SK-N-SH treated with all-trans-retinoic acid at 6 μM for 48 hours (cell line): ENCODE data around the gene SCART1.
A peak's percentile ranks its signal among the peaks of the same experiment; 100 is the strongest.
"Not testable (repeated sequence)": the region's sequence is repeated elsewhere in the genome, so short reads cannot be mapped to it uniquely, and the experiment has no call there.

Experiments
- ATAC-seq: fragments of 200-7000 bp; cut with Tn5 transposase; 3 replicates; pipeline ENCODE4 v1.9.1; 2020; ENCODE audit warnings: mild to moderate bottlenecking, moderate library complexity
- ARNTL ChIP-seq: fragments of 450-650 bp; formaldehyde crosslinking; IDR thresholded peaks from 2 replicates; pipeline ENCODE4 v1.5.0; 2020; ENCODE audit warnings: low read depth, mild to moderate bottlenecking, moderate library complexity, borderline replicate concordance
- BACH2 ChIP-seq: fragments of 250-450 bp; sonication (Bioruptor Pico); IDR thresholded peaks from 2 replicates; pipeline ENCODE4 v1.9.0; 2021; ENCODE audit warnings: mild to moderate bottlenecking, borderline replicate concordance
- CSDC2 ChIP-seq: fragments of 250-450 bp; sonication (Bioruptor Pico); IDR thresholded peaks from 2 replicates; pipeline ENCODE4 v1.5.0; 2020; ENCODE audit warnings: mild to moderate bottlenecking, moderate library complexity
- GLIS3 ChIP-seq: fragments of 250-450 bp; sonication (Bioruptor Pico); IDR thresholded peaks from 2 replicates; pipeline ENCODE4 v1.5.0; 2020; ENCODE audit warnings: mild to moderate bottlenecking, moderate library complexity
- OSR1 ChIP-seq: fragments of 250-450 bp; sonication (Bioruptor Pico); IDR thresholded peaks from 2 replicates; pipeline ENCODE4 v1.8.0; 2022; ENCODE audit warnings: moderate library complexity, mild to moderate bottlenecking, inconsistent platforms
- PATZ1 ChIP-seq: fragments of 250-450 bp; sonication (Bioruptor Pico); IDR thresholded peaks from 2 replicates; pipeline ENCODE4 v1.8.0; 2020; ENCODE audit warnings: mild to moderate bottlenecking, moderate library complexity, borderline replicate concordance
- SNAI2 ChIP-seq: fragments of 250-450 bp; sonication (Bioruptor Pico); IDR thresholded peaks from 2 replicates; pipeline ENCODE4 v1.5.0; 2020; ENCODE audit warnings: mild to moderate bottlenecking, moderate library complexity
- TCF4 ChIP-seq: fragments of 250-450 bp; sonication (Bioruptor Pico); IDR thresholded peaks from 2 replicates; pipeline ENCODE4 v1.8.0; 2021; ENCODE audit warnings: mild to moderate bottlenecking, moderate library complexity, borderline replicate concordance
- TOX ChIP-seq: fragments of 250-450 bp; sonication (Bioruptor Pico); IDR thresholded peaks from 2 replicates; pipeline ENCODE4 v1.8.0; 2021; ENCODE audit warnings: mild to moderate bottlenecking, moderate library complexity, borderline replicate concordance
- TSHZ2 ChIP-seq: fragments of 250-450 bp; sonication (Bioruptor Pico); IDR thresholded peaks from 2 replicates; pipeline ENCODE4 v1.5.0; 2020; ENCODE audit warnings: mild to moderate bottlenecking, moderate library complexity
- ZFP30 ChIP-seq: fragments of 450-650 bp; formaldehyde crosslinking; IDR thresholded peaks from 2 replicates; pipeline ENCODE4 v1.5.0; 2022; ENCODE audit warnings: mild to moderate bottlenecking, moderate library complexity
- ZNF565 ChIP-seq: fragments of 450-650 bp; formaldehyde crosslinking; conservative IDR thresholded peaks from 2 replicates; pipeline ENCODE4 v1.5.0; 2020; ENCODE audit warnings: low read depth, mild to moderate bottlenecking, moderate library complexity
- ZNF70 ChIP-seq: fragments of 450-650 bp; formaldehyde crosslinking; IDR thresholded peaks from 2 replicates; pipeline ENCODE4 v1.5.0; 2020; ENCODE audit warnings: mild to moderate bottlenecking, moderate library complexity
- ZNF8 ChIP-seq: fragments of 450-650 bp; formaldehyde crosslinking; IDR thresholded peaks from 2 replicates; pipeline ENCODE4 v1.5.0; 2020; ENCODE audit warnings: mild to moderate bottlenecking, moderate library complexity
- TF ChIP-seq, protein P1 (sequence below): fragments of 250-450 bp; sonication (Bioruptor Pico); IDR thresholded peaks from 2 replicates; pipeline ENCODE4 v1.5.1; 2020; ENCODE audit warnings: low read depth, mild to moderate bottlenecking, moderate library complexity
- TF ChIP-seq, protein P2 (sequence below): fragments of 250-450 bp; sonication (Bioruptor Pico); IDR thresholded peaks from 2 replicates; pipeline ENCODE4 v1.8.0; 2021; ENCODE audit warnings: low read depth, mild to moderate bottlenecking, moderate library complexity, borderline replicate concordance

The SCART1 gene

DNA sequence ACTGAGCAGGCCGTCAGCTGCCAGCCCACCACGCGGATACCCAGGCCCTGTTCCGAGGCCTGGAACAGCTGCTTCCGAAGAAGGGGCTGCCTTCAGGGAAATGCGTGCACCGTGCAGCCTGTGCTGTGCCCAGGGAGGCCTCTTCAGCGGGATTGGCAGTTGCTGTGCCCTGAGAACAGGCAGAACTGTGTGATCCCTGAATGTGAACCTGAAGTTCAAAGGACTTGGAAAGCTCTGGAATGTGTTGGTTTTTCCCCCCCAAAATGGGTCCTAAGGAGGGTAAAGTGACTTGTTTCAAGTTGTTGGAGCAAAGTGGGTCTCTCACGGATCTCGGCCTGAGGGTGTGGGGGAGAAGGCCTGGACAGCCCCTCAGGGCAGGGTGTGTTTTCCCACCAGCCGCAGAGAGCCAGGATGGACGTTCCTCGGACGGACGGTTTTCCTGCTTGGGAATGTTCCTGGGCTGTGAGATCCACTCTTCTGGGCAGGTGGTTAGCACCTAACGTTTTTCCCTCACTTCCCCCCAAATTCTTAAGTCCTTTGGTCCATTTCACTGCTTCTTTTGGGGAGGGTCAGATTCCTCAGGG is 31.4 kb upstream of the SCART1 start (continued):
- TF ChIP-seq, protein P1, sequence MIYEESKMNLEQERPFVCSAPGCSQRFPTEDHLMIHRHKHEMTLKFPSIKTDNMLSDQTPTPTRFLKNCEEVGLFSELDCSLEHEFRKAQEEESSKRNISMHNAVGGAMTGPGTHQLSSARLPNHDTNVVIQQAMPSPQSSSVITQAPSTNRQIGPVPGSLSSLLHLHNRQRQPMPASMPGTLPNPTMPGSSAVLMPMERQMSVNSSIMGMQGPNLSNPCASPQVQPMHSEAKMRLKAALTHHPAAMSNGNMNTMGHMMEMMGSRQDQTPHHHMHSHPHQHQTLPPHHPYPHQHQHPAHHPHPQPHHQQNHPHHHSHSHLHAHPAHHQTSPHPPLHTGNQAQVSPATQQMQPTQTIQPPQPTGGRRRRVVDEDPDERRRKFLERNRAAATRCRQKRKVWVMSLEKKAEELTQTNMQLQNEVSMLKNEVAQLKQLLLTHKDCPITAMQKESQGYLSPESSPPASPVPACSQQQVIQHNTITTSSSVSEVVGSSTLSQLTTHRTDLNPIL (CRISPR knock-in tag): no peak

DNA sequence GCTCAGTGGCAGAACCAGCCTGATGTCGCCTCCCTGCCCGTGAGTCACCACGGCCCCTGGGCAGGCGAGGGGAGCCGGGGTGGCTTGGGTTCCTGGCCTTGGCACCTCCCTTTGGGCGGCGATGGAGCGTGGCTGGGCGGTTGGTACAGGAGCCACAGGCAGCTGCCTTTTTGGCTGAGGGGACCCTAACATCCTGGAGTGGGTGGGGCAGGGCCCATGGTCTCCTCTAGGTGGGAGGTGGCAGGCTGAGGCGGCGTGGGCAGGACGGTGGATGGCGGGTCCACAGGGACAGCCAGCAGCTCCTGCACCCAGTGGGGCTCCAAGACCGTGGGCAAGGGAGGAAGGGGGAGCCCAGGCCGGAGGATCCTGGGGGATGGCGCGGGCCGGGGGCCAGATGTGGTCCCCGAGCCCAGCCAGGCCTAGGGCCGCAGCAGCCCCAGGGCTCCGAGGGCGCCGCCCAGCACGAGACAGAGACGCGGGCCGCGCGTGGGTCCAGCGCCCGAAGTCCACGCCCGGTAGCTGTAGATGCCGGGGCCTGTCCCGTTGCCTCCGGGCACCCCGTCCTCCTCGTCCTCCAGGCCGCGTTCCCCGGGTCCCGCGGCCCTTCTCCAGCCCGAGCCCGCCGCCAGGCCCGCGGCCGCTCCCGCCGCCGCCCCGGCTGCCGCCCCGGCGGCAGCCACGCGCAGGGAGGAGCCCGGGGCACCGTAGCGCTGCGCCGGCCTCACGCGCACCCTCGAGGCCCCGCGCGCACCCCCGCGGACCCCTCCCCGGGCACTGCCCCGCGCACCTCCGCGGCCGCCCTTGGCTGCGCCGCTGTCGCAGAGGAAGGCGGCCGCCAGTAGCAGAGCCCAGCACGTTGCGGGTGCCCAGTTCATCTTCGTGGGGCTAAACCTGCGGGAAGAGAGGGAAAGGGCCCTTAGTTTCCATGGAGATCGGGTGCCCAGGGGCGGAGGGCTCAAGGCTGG is 30.7 kb upstream of the SCART1 start:
- peak; percentile 17 for ATAC-seq
- TF ChIP-seq TOX (CRISPR knock-in tag) (no peak), ZNF70 (CRISPR knock-in tag) (no peak), TSHZ2 (CRISPR knock-in tag) (no peak), ZNF565 (no peak), PATZ1 (CRISPR knock-in tag) (no peak)
- TF ChIP-seq, all 23 proteins: peak for 0

DNA sequence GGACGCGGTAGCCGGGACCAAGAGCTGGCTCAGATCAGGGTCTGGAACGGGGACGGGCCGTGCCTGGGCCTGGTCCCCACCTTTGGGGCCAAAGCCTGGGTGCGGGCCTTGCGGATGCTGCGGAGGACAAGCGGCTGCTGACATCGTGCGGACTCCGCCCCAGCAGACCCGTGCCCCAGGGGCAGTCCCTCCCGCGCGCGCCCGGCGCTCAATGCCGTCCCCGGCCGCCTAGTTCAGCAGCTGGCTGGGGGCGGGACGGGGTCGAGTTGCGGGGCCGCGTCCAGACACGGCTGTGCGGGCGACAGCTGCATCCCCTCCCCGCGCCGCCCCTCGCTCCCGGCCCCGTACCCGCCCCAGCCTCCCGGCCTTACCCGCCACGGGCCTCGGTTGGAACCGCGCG is 29.6 kb upstream of the SCART1 start:
- ATAC-seq: peak; percentile 44

GRCh38 chr10:133424601-133425000 is 29.1 kb upstream of the SCART1 start, which contains the start of gene SPRN:
SPRN (minus strand) TSS chr10:133424625; CDS start chr10:133423681, 944 bp downstream.
- not testable (repeated sequence) for ATAC-seq

GRCh38 chr10:133429571-133429970 is 24.2 kb upstream of the SCART1 start:
- ATAC-seq: not testable (repeated sequence)

- ATAC-seq: peak; percentile 45
Observed at GRCh38 chr10:133431888-133432613, 21.7 kb upstream of the SCART1 start.

DNA sequence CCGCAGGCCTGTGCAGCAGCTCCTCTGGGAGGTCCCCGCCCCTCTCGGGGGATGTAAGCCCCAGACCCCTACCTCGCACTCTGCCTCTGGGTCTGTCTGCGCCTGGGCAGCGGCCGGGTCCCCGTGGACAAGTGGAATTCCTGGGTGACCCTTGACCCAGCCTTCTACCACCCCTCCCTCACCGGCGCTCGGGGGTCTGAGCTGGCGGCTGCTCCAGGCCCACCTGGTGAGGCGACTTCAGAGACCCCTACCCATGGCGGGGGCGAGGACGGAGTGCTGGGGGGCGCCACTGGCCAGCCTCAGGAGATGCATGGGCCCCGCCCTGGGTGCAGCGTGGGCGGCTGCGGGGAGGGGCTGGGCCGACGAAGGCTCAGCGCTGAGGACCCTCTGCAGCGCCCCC is 21.0 kb upstream of the SCART1 start:
- peak; percentile 27; the same call in 2 of the 3 replicates for ATAC-seq

DNA sequence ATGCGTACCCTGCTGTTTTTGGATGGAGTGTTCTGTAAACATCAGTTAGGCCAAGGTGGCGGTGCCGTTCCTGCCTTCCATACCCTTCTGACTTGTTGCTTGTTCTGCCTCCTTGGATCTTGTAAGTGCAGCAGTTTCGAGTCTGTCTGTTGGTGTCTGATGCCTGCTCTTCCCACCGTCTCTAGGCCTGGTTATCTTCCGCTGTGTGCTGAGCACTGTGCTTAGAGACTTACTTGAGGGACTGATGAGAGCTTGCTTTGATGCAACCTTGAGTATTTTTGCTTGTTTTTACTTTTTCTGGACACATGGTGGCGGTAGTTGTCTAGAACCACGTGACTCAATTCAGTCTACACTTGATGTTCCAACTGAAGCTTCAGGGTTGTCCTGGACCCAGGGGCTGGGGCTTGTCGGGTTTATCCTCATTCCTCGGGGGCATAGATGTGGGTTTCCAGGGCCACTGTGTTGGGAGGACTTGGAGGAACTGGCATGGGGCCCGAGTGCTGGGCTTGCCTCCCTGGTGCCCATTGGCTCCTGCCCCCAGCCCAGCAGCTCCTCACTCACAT is 15.0 kb upstream of the SCART1 start:
- ATAC-seq: peak; percentile 56
- TF ChIP-seq GLIS3 (CRISPR knock-in tag): no peak
- no peak for TF ChIP-seq TCF4 (CRISPR knock-in tag)
- TF ChIP-seq ZNF565: no peak
- no peak for TF ChIP-seq ZNF8 (CRISPR knock-in tag)
- TF ChIP-seq, protein P2, sequence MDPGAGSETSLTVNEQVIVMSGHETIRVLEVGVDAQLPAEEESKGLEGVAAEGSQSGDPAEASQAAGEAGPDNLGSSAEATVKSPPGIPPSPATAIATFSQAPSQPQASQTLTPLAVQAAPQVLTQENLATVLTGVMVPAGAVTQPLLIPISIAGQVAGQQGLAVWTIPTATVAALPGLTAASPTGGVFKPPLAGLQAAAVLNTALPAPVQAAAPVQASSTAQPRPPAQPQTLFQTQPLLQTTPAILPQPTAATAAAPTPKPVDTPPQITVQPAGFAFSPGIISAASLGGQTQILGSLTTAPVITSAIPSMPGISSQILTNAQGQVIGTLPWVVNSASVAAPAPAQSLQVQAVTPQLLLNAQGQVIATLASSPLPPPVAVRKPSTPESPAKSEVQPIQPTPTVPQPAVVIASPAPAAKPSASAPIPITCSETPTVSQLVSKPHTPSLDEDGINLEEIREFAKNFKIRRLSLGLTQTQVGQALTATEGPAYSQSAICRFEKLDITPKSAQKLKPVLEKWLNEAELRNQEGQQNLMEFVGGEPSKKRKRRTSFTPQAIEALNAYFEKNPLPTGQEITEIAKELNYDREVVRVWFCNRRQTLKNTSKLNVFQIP (CRISPR knock-in tag): no peak
- TF ChIP-seq OSR1 (CRISPR knock-in tag): no peak
- TF ChIP-seq BACH2 (CRISPR knock-in tag): no peak
- TF ChIP-seq ZFP30: no peak
- no peak for TF ChIP-seq PATZ1 (CRISPR knock-in tag)
- no peak for TF ChIP-seq ZNF70 (CRISPR knock-in tag)
- TF ChIP-seq SNAI2 (CRISPR knock-in tag): no peak
- TF ChIP-seq ARNTL (CRISPR knock-in tag): no peak
- TF ChIP-seq CSDC2 (CRISPR knock-in tag): no peak
